K562 (cell line): Measurements from ENCODE around the gene CFAP58. TPM values are rescaled to one million over a fixed set of nuclear protein-coding genes. Genes with fewer than 3 reads are reported as not detected.

Experiments used
- ATAC-seq: fragments of 200-7000 bp; cut with Tn5 transposase; 3 replicates; pipeline ENCODE4 v1.9.1; 2020; ENCODE audit warnings: moderate library complexity
- BruUV-seq: library from RNA; stranded (reverse); fragments of 400-500 nt; replicated peaks from 2 replicates; lab custom pipeline; 2021; lab: Mats Ljungman, UMichigan
- CTCF ChIA-PET: fragments of 300-600 bp; formaldehyde crosslinking; extraction: SDS; loops from one replicate; lab custom pipeline; 2021; ENCODE audit warnings: low intra/inter-chr PET ratio; lab: Yijun Ruan, JAX
- POLR2A ChIA-PET: fragments of 300-600, 350-650 bp; sonication (Branson Sonifier 250); formaldehyde crosslinking; extraction: SDS; loops from one replicate; lab custom pipeline; 2021; ENCODE audit warnings: antibody characterized with exemption, inconsistent platforms; lab: Yijun Ruan, JAX
- DNase-seq, 4 experiments: peaks; one replicate each; pipeline versions ENCODE4 v3.0.0 to v3.0.0-alpha.2; 2011 to 2018; ENCODE audit warnings: low spot score in 3 of 4, mixed read lengths in 3 of 4; ENCODE audit errors: extremely low read depth in 1 of 4
- FAIRE-seq: peaks from 2 replicates; lab custom pipeline; 2011; peaks lifted over from hg19 to GRCh38; lab: Jason Lieb, UNC
- H2AFZ ChIP-seq: 2 replicates; pipeline ENCODE4 v1.6.0; 2011; ENCODE audit warnings: low read depth, low read length, control low read depth, inconsistent platforms
- H3K27ac ChIP-seq: fragments of 200-600 bp; 3 replicates; pipeline ENCODE4 v1.8.0; 2011; ENCODE audit warnings: low read depth, mild to moderate bottlenecking, control low read depth, inconsistent platforms, low read length, moderate library complexity, mixed read lengths; ENCODE audit errors: extremely low read depth
- H3K27me3 ChIP-seq, 2 experiments: fragments of 300-600 bp in 1 of 2; 2 replicates in 1 of 2; 3 replicates in 1 of 2; pipeline versions ENCODE4 v1.6.0 to v1.8.0; 2011; ENCODE audit warnings: inconsistent platforms in 2 of 2, low read length in 2 of 2, mild to moderate bottlenecking in 1 of 2, mixed read lengths in 1 of 2, moderate library complexity in 1 of 2; ENCODE audit not compliant: control insufficient read depth in 2 of 2, insufficient read depth in 2 of 2
- H3K36me3 ChIP-seq: fragments of 300-600 bp; 3 replicates; pipeline ENCODE4 v1.8.0; 2011; ENCODE audit warnings: mild to moderate bottlenecking, low read length, inconsistent platforms; ENCODE audit not compliant: control insufficient read depth, insufficient read depth
- H3K4me1 ChIP-seq, 2 experiments: fragments of 200-600 bp in 1 of 2; replicated peaks in 1 of 2; 2 replicates in 1 of 2; 3 replicates in 1 of 2; pipeline versions ENCODE4 v1.5.1 to v1.8.0; 2011; ENCODE audit warnings: inconsistent platforms in 2 of 2, low read length in 2 of 2, mild to moderate bottlenecking in 1 of 2, mixed read lengths in 1 of 2, moderate library complexity in 1 of 2; ENCODE audit not compliant: control insufficient read depth in 2 of 2, insufficient read depth in 2 of 2
- H3K4me2 ChIP-seq: 2 replicates; pipeline ENCODE4 v1.6.1; 2011; ENCODE audit warnings: low read length, control low read depth, inconsistent platforms, mixed read lengths; ENCODE audit not compliant: insufficient read depth
- H3K4me3 ChIP-seq: fragments of 200-600 bp; sonication (generic), shearing (Covaris generic); 2 replicates; pipeline ENCODE4 v1.5.1; 2016; ENCODE audit warnings: control low read depth, inconsistent platforms
- H3K79me2 ChIP-seq: fragments of 200-600 bp; 3 replicates; pipeline ENCODE4 v1.8.0; 2011; ENCODE audit warnings: low read length, inconsistent platforms; ENCODE audit not compliant: control insufficient read depth, insufficient read depth
- H3K9ac ChIP-seq, 2 experiments: 2 replicates each; pipeline versions ENCODE4 v1.6.0 to v1.6.1; 2011; ENCODE audit warnings: low read depth in 2 of 2, low read length in 2 of 2, control low read depth in 1 of 2, inconsistent platforms in 1 of 2, mild to moderate bottlenecking in 1 of 2, mixed read lengths in 1 of 2; ENCODE audit not compliant: insufficient read depth in 1 of 2
- H3K9me1 ChIP-seq: one replicate; pipeline ENCODE4 v1.6.0; 2011; ENCODE audit warnings: inconsistent platforms, mild to moderate bottlenecking, low read length, moderate library complexity; ENCODE audit not compliant: control insufficient read depth, insufficient read depth
- H3K9me3 ChIP-seq: replicated peaks from 2 replicates; pipeline ENCODE4 v1.5.1; 2011; ENCODE audit warnings: low read depth, low read length, inconsistent platforms; ENCODE audit not compliant: control insufficient read depth, insufficient read depth
- H4K20me1 ChIP-seq: replicated peaks from 2 replicates; pipeline ENCODE4 v1.6.1; 2011; ENCODE audit warnings: low read length, inconsistent platforms, mixed read lengths; ENCODE audit not compliant: control insufficient read depth, insufficient read depth
- CBFA2T3 ChIP-seq: fragments of 450-650 bp; IDR thresholded peaks from 2 replicates; pipeline ENCODE4 v1.6.1; 2017
- CCNT2 ChIP-seq: IDR thresholded peaks from 2 replicates; pipeline ENCODE4 v1.6.1; 2011; ENCODE audit warnings: borderline replicate concordance, low read depth, mild to moderate bottlenecking, moderate library complexity, mixed read lengths, low read length; ENCODE audit not compliant: insufficient read length; ENCODE audit errors: extremely low read depth
- CXXC5 ChIP-seq: fragments of 250-450 bp; sonication (Bioruptor Pico); IDR thresholded peaks from 2 replicates; pipeline ENCODE4 v1.8.0; 2022; ENCODE audit warnings: inconsistent platforms, mild to moderate bottlenecking, moderate library complexity
- ETV6 ChIP-seq, 3 experiments: fragments of 150-350 bp in 1 of 3; sonication (generic) in 1 of 3; formaldehyde crosslinking in 1 of 3; IDR thresholded peaks; 2 replicates each; pipeline versions ENCODE4 v1.6.1 to v1.8.0; 2014 to 2022; ENCODE audit warnings: borderline replicate concordance in 2 of 3, low read depth in 2 of 3, antibody characterized with exemption in 1 of 3, low read length in 1 of 3, mild to moderate bottlenecking in 1 of 3, missing genetic modification reagents in 1 of 3
- RBFOX2 ChIP-seq: fragments of 200-400 bp; formaldehyde crosslinking; IDR thresholded peaks from 2 replicates; pipeline ENCODE4 v1.6.1; 2017; ENCODE audit warnings: low read depth, mild to moderate bottlenecking, low read length, moderate library complexity
- SMARCA5 ChIP-seq: fragments of 450-650 bp; IDR thresholded peaks from 2 replicates; pipeline ENCODE4 v1.6.1; 2016
- TAF1 ChIP-seq: IDR thresholded peaks from 2 replicates; pipeline ENCODE4 v1.6.1; 2011; ENCODE audit warnings: mild to moderate bottlenecking, low read length, moderate library complexity; ENCODE audit not compliant: insufficient read depth, control insufficient read depth, severe bottlenecking; ENCODE audit errors: extremely low read depth
- ZNF175 ChIP-seq: fragments of 200-800 bp; sonication (Bioruptor generic); IDR thresholded peaks from 2 replicates; pipeline ENCODE4 v1.6.1; 2016; ENCODE audit warnings: low read depth, mild to moderate bottlenecking, missing genetic modification characterization, missing compliant biosample characterization
- ZNF57 ChIP-seq: fragments of 450-650 bp; formaldehyde crosslinking; IDR thresholded peaks from 2 replicates; pipeline ENCODE4 v1.4.0; 2020; ENCODE audit warnings: mild to moderate bottlenecking, moderate library complexity
- WGBS: fragments of 100-300 bp; shearing (Covaris generic); methylation state at CpG from one replicate; pipeline ENCODE4 v1.1.6; 2016; ENCODE audit warnings: low coverage, mixed read lengths; ENCODE audit not compliant: insufficient coverage; ENCODE audit errors: missing lambda C conversion rate; 5-methylcytosine and 5-hydroxymethylcytosine counted together
- in situ Hi-C: fragments of 300-500 bp; cut with MboI; formaldehyde crosslinking; loops from 4 replicates; pipeline ENCODE4 v1.15.0; 2018; ENCODE audit warnings: inconsistent platforms, mixed read lengths
- intact Hi-C: fragments of 100-400 bp; cut with micrococcal nuclease; formaldehyde crosslinking; loops from 2 replicates; pipeline ENCODE4 v1.14.2; 2022
- polyA plus RNA-seq, 8 experiments: library from polyadenylated mRNA; depleted of rRNA in 4 of 8; stranded (reverse) in 5 of 8; unstranded in 3 of 8; fragments of >200 nt; fragmentation: Nextera tagmentation in 2 of 8; fragmentation: Illumina TruSeq in 1 of 8; extraction: Ambion mirVana in 2 of 8; extraction: Trizol in 1 of 8; gene quantifications; 2 replicates each; pipeline versions ENCODE4 v1.2.1 to v1.2.3, GENCODE V29; 2011 to 2014; ENCODE audit warnings: inconsistent platforms in 1 of 8, missing spikeins in 1 of 8
- total RNA-seq, 7 experiments: library from RNA; depleted of rRNA in 6 of 7; stranded (reverse); fragments of >200 nt in 6 of 7; fragmentation: Illumina TruSeq in 2 of 7; extraction: Trizol in 2 of 7; gene quantifications; 2 replicates each; pipeline versions ENCODE4 v1.2.1 to v1.2.3, GENCODE V29; 2011 to 2021; ENCODE audit warnings: low replicate concordance in 1 of 7
- TF ChIP-seq, protein P1 (sequence below): sonication (generic); formaldehyde crosslinking; IDR thresholded peaks from 2 replicates; pipeline ENCODE4 v1.8.1; 2022; ENCODE audit warnings: missing genetic modification reagents
- TF ChIP-seq, protein P2 (sequence below): fragments of 250-450 bp; sonication (Bioruptor Pico); IDR thresholded peaks from 2 replicates; pipeline ENCODE4 v1.8.0; 2022; ENCODE audit warnings: inconsistent platforms
- TF ChIP-seq, protein P3 (sequence below), 2 experiments: fragments of 450-650 bp; IDR thresholded peaks; 2 replicates each; pipeline ENCODE4 v1.6.1; 2016
- TF ChIP-seq, protein P4 (sequence below), 2 experiments: fragments of 200-800 bp in 1 of 2; sonication (Bioruptor generic) in 1 of 2; sonication (generic) in 1 of 2; formaldehyde crosslinking in 1 of 2; IDR thresholded peaks in 1 of 2; conservative IDR thresholded peaks in 1 of 2; 2 replicates each; pipeline versions ENCODE4 v1.5.0 to v1.6.1; 2016 to 2020; ENCODE audit warnings: missing compliant biosample characterization in 1 of 2, missing genetic modification characterization in 1 of 2, missing genetic modification reagents in 1 of 2

The CFAP58 gene
- total and polyA plus RNA-seq, 9 of the 15 experiments (the other 6 are each of a cell fraction or from before 2014, with no cell fraction given): 0.08 to 2.0 (median 0.71) TPM

DNA sequence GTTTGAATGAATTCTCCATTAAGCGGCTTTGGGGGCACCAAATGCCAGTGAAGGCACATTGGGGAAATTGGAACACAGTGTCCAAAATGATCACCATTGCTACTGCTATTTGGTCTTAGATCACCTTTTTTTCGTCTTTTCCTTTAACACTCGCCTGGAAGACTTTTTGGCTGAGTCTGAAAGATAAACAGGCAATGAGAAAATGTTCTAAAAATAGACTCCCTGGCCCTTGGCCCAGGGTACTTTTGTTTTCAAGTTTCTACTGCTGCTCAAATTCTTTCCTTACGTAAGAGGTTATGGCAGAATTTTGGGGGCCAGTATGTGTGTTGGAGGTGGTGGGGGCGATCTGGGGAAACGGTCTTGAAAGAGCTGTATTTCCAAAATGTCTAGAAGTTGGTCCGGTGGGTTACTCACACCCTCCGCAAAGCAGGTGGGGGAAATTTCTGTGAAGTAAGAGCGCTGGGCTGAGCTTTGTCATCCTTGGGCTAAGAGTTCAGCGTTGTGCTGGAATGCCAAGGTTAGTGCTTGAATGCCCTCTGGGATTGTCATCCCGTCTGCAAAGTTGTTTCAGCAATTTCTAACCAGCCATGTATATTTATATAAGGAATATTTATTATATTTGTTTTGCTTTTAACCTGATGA, 14.0 kb upstream of the CFAP58 start:
- intact Hi-C loops: loop anchor here (1.0 kb wide), 1 partner anchor 8 kb away; no protein-coding TSS in a partner anchor
- no peaks in the 10 kb centered on the region for H3K27me3 ChIP-seq
- peak overlapping the region; percentile 91 for H3K4me2 ChIP-seq
- FAIRE-seq (peak; percentile 74), ATAC-seq (peak; percentile 49), DNase-seq (peak in 2 of 4 experiments; percentile 38 to 66)
- 1% methylated on average over 11 of the region's 11 CpGs for WGBS
- POLR2A ChIA-PET: interaction anchor here (0.6 to 1.4 kb wide), 3 partner anchors 14 to 83 kb away, joined by 3 to 5 read pairs (median 3); partner anchors contain the start of gene CFAP58
- H4K20me1 ChIP-seq: 0 out of 2 replicates have a peak, but pooled peaks cover 7% of the 10 kb centered on the region
- H3K9me1 ChIP-seq: no peaks in the 10 kb centered on the region
- H3K4me3 ChIP-seq: peak overlapping the region; percentile 98
- H3K4me1 ChIP-seq: peaks cover 9 to 38% of the 10 kb centered on the region in 2 experiments
- no peaks in the 10 kb centered on the region for H3K9me3 ChIP-seq
- H2AFZ ChIP-seq: 0 out of 2 replicates have a peak overlapping the region, but pooled peaks have one; percentile 72
- peak overlapping the region; percentile 98 for H3K27ac ChIP-seq
- in situ Hi-C loops: loop anchor here (10.0 kb wide), 1 partner anchor 45 kb away; no protein-coding TSS in a partner anchor
- BruUV-seq: no TSS peak
- peaks cover 75% of the 10 kb centered on the region for H3K79me2 ChIP-seq
- H3K9ac ChIP-seq: peak overlapping the region; percentile 87 to 93; a peak in 3 of 4 replicates
- peaks cover 15% of the 10 kb centered on the region; the same call in 2 of the 3 replicates for H3K36me3 ChIP-seq
- CTCF ChIA-PET: no interaction called here
- TF ChIP-seq, protein P1, sequence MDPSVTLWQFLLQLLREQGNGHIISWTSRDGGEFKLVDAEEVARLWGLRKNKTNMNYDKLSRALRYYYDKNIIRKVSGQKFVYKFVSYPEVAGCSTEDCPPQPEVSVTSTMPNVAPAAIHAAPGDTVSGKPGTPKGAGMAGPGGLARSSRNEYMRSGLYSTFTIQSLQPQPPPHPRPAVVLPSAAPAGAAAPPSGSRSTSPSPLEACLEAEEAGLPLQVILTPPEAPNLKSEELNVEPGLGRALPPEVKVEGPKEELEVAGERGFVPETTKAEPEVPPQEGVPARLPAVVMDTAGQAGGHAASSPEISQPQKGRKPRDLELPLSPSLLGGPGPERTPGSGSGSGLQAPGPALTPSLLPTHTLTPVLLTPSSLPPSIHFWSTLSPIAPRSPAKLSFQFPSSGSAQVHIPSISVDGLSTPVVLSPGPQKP (CRISPR knock-in tag): no peak
- no peak for TF ChIP-seq ZNF57
- TF ChIP-seq, protein P2, sequence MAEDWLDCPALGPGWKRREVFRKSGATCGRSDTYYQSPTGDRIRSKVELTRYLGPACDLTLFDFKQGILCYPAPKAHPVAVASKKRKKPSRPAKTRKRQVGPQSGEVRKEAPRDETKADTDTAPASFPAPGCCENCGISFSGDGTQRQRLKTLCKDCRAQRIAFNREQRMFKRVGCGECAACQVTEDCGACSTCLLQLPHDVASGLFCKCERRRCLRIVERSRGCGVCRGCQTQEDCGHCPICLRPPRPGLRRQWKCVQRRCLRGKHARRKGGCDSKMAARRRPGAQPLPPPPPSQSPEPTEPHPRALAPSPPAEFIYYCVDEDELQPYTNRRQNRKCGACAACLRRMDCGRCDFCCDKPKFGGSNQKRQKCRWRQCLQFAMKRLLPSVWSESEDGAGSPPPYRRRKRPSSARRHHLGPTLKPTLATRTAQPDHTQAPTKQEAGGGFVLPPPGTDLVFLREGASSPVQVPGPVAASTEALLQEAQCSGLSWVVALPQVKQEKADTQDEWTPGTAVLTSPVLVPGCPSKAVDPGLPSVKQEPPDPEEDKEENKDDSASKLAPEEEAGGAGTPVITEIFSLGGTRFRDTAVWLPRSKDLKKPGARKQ (CRISPR knock-in tag): no peak
- TF ChIP-seq RBFOX2: 0 out of 2 replicates have a peak, but pooled peaks have one; percentile 32
- TF ChIP-seq, protein P3, sequence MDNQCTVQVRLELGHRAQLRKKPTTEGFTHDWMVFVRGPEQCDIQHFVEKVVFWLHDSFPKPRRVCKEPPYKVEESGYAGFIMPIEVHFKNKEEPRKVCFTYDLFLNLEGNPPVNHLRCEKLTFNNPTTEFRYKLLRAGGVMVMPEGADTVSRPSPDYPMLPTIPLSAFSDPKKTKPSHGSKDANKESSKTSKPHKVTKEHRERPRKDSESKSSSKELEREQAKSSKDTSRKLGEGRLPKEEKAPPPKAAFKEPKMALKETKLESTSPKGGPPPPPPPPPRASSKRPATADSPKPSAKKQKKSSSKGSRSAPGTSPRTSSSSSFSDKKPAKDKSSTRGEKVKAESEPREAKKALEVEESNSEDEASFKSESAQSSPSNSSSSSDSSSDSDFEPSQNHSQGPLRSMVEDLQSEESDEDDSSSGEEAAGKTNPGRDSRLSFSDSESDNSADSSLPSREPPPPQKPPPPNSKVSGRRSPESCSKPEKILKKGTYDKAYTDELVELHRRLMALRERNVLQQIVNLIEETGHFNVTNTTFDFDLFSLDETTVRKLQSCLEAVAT (IDR thresholded peaks at IDR 0.05): peak; percentile 36 to 42; a peak in 2 of 4 replicates
- peak; percentile 46 for TF ChIP-seq TAF1
- TF ChIP-seq, protein P4, sequence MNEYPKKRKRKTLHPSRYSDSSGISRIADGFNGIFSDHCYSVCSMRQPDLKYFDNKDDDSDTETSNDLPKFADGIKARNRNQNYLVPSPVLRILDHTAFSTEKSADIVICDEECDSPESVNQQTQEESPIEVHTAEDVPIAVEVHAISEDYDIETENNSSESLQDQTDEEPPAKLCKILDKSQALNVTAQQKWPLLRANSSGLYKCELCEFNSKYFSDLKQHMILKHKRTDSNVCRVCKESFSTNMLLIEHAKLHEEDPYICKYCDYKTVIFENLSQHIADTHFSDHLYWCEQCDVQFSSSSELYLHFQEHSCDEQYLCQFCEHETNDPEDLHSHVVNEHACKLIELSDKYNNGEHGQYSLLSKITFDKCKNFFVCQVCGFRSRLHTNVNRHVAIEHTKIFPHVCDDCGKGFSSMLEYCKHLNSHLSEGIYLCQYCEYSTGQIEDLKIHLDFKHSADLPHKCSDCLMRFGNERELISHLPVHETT (CRISPR knock-in tag; conservative IDR thresholded peaks at IDR 0.05 in 1 of 2, IDR thresholded peaks at IDR 0.05 in 1 of 2): 0 out of 4 replicates have a peak, but pooled peaks of 1 of the 2 experiments have one; percentile 13
- 0 out of 2 replicates have a peak, but pooled peaks have one; percentile 4 for TF ChIP-seq CXXC5 (CRISPR knock-in tag)
- peak; percentile 21; the same call in 1 of the 2 replicates for TF ChIP-seq CBFA2T3
- no peak for TF ChIP-seq SMARCA5
- TF ChIP-seq ETV6 (IDR thresholded peaks at IDR 0.05; ENCODE audit: borderline replicate concordance in 1 of 2, low read depth in 2 of 2, low read length in 1 of 2): 0 out of 4 replicates have a peak, but pooled peaks of 1 of the 2 experiments have one; percentile 31
- no peak for TF ChIP-seq ETV6 (CRISPR knock-in tag; IDR thresholded peaks at IDR 0.05; ENCODE audit: borderline replicate concordance)
- 0 out of 2 replicates have a peak, but pooled peaks have one; percentile 38 for TF ChIP-seq ZNF175 (CRISPR knock-in tag)
- TF ChIP-seq CCNT2: peak; percentile 17
